Activated T-cell treated with anti-CD3 and anti-CD28 coated beads for 48 hours (primary cell): Measurements from ENCODE around the gene FSTL3.
"Not testable (repeated sequence)": the region's sequence is repeated elsewhere in the genome, so short reads cannot be mapped to it uniquely, and the experiment has no call there.

Source experiments
- DNase-seq: peaks from one replicate; pipeline ENCODE4 v3.0.0-alpha.2; 2020; ENCODE audit warnings: low read depth

FSTL3 gene

DNA sequence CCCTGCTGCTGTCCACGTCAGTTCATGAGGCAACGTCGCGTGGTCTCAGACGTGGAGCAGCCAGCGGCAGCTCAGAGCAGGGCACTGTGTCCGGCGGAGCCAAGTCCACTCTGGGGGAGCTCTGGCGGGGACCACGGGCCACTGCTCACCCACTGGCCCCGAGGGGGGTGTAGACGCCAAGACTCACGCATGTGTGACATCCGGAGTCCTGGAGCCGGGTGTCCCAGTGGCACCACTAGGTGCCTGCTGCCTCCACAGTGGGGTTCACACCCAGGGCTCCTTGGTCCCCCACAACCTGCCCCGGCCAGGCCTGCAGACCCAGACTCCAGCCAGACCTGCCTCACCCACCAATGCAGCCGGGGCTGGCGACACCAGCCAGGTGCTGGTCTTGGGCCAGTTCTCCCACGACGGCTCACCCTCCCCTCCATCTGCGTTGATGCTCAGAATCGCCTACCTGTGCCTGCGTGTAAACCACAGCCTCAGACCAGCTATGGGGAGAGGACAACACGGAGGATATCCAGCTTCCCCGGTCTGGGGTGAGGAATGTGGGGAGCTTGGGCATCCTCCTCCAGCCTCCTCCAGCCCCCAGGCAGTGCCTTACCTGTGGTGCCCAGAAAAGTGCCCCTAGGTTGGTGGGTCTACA lies 6.6 kb downstream of the FSTL3 start:
- no peak for DNase-seq

DNA sequence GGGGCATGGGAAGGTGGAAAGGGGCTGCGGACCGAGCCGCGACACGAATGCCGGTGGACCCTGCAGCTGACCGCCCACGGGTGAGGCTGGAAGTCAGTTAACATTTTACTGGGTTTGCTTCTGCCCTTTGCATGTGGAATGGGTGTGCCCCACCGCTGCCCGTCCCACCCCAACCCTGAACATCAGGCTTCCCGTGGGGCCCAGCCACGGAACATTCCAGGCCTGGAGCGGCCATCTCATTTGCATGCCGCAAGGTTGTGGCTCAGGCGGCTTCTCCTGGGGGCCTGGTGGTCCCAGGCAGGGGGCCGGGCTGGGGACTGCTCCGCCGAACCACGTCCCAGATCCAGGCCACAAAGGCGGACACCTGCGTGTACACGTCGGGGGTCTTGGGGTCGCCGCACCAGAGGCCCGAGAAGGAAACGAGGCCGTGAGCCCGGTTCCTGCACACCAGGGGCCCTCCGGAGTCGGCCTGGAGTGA lies 9.3 kb downstream of the FSTL3 start:
- no peak for DNase-seq

DNA sequence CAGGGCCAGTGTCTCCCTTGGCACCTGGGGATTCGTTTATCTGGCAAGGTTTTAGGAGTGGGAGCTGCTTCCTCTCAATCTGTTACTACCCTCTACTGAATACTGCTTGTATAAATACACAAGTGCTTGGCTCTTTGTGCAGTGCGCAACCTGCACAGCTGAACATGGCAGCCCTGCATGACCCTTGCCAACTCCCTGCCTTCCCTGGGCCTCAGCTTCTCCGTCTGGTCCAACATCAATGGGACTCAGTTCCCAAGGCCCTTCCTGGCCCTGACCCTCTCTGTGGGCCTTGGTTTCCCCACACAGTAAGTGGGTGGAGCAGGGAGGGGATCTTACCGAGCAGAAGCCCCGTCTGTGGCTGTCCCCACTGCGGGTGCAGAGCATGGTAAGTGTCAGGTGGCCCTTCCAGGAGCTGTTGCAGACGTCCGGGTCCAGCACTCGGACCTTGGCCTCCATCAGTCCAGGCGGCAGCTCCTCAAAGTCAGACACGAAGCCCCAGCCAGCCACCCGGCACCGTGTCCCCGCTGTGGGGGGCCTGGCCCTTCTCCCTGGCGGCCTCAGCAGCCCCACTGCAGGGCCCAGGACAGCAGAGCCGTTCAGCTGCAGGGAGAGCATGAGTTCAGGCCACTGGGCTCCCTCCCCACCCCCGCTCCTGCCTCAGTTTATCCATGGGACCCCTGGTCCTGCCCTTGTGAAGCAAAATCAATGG lies 10.6 kb downstream of the FSTL3 start:
- no peak for DNase-seq

DNA sequence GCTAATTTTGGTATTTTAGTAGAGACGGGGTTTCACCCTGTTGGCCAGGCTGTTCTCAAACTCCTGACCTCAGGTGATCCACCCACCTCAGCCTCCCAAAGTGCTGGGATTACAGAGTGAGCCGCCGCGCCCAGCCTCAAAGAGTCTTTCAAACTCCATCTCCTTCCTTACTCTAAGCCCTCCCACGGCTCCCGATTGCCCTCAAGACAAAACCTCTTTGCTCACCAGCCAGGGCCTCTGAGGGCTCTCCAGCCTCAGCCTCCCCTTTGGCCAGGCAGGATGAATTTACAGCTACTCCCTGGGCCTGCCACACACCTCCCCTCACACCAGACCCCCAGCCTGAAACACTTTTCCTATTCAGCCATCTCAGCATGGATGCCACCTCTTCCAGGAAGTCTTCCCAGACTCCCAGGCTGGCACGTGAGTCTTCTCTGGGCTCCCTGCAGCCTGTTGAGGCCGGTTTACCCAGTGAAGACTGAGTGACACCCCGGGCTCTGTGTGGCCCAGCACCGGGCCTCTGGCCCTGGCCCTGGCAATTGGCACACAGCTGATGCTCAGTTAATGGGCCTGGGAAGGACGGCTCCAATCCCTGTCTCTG lies 11.5 kb downstream of the FSTL3 start:
- DNase-seq = no peak

DNA sequence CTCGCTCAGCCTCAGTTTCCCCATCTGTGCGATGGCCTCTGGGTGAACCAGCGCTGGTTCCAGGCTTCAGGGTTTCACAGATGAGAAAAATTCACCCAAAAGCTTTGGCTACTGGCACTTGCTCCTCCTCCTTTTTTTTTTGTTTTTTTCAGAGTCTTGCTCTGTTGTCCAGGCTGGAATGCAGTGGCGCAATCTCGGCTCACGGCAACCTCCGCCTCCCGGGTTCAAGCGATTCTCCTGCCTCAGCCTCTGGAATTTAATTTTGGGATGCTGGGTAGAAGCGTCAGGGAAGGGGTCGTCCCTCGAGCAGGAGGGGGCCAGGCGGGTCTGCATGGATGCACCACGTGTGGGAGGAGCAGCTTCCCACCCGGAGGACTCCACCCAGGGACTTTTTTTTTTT lies 12.0 kb downstream of the FSTL3 start:
- no peak for DNase-seq

DNA sequence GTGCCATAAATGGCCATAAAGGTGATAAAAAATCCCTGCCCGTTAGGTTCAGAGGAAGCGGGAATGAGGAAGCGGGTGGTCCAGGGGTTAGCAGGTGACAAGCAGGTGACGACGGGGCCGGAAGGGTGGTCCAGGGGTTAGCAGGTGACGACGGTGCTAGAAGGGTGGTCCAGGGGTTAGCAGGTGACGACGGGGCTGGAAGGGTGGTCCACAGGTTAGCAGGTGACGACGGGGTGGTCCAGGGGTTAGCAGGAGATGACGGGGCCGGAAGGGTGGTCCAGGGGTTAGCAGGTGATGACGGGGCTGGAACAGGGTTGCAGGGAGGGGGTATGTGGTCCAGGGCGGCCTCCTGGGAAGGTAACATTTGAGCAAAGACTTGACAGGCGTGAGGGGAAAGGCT lies 12.8 kb downstream of the FSTL3 start:
- DNase-seq = no peak

- no peak for DNase-seq
Observed at GRCh38 chr19:690203-690602, 14.0 kb downstream of the FSTL3 start.

DNA sequence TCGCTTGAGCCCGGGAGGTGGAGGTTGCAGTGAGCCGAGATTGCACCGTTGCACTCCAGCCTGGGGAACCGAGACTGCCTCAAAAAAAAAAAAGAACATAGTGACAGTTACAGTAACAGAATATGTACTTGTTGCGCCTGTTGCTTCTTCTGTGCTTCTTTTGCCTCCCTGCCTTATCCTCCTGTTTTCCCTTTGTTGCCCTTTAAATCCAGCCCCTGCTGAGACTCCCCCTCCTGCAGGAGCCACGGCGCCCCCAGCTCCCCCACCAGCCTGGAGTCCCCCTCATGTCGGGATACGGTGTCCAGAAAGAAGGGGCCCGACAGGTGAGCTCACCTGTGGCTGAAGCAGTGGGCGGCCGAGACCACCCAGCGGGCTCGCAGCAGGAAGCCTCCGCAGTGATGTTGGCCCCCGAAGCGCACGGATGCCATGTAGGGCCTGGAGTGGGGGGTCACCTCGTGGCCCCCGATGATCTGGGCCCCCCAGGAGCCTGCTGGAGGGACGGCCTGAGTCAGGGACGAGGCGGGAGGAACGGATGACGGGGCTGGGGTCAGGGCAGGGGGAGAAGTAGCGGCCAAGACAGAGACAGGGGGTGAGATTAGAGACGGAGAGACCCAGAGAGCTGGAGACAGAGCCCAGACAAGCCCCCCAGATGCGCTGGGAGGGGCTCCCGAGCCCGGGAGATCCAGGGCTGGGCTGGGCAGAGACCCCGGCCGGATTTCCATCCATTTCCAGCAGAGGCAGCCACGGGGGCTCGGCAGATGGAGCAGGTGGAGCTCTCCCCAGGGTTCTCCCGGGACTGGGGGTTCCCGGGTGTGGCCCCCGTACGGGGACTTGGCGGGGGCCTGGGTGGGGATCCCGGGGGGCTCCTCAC lies 18.5 kb downstream of the FSTL3 start:
- no peak for DNase-seq

- DNase-seq = no peak
Observed at GRCh38 chr19:695352-695949, 19.3 kb downstream of the FSTL3 start, which contains the start of gene PRSS57. Gene PRSS57, minus strand, starts transcription at chr19:695452. Its CDS starts 22 bp downstream, at chr19:695430.

- DNase-seq = not testable (repeated sequence)
Observed at GRCh38 chr19:698529-698928, 22.3 kb downstream of the FSTL3 start.

DNA sequence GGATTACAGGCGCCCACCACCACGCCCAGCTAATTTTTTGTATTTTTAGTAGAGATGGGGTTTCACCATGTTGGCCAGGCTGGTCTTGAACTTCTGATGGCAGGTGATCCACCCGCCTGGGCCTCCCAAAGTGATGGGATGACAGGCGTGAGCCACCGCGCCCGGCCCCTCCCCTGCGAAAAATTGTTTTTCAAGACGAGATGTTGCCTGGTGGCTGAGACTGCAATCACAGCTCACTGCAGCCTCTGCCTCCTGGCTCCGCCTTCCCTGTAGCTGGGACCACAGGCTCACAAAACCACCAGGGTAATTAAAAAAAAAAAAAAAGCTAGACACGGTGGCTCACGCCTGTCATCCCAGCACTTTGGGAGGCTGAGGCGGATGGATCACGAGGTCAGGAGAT lies 23.7 kb downstream of the FSTL3 start:
- DNase-seq = not testable (repeated sequence)

GRCh38 chr19:702847-703246 lies 26.7 kb downstream of the FSTL3 start:
- DNase-seq = not testable (repeated sequence)

DNA sequence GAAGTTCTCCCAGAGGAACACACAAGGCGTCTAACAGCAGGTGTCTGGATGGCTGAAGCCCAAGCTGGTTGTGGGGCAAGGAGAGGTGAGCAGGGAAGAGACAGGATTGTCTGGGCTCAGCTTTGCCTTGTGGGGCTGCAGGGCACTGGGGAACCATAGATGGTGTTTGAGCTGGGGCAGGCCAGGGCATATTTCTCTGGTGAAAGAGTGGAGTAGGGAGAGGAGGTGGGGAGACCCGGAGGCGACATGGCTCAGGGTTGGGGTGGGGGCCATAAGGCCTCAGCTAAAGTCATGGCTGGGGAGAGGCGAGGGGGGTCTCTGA lies 27.1 kb downstream of the FSTL3 start:
- DNase-seq = no peak

- DNase-seq = peak; percentile 67
Observed at GRCh38 chr19:703651-704446, 27.7 kb downstream of the FSTL3 start.

DNA sequence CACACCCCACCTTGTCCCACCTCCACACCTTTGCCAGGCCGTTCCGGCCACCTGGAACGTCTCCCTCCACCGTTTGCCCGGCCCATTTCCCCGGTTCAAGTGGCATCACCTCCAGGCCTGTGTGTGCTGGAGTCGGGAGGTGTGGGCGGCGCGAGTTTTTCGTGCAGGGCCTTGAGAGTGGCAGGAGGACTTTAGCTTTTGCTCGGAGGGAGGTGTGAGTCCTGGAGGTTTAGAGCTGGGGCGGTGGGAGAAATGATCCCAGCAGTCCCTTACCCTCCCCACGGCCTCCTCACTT lies 28.2 kb downstream of the FSTL3 start:
- no peak for DNase-seq

DNA sequence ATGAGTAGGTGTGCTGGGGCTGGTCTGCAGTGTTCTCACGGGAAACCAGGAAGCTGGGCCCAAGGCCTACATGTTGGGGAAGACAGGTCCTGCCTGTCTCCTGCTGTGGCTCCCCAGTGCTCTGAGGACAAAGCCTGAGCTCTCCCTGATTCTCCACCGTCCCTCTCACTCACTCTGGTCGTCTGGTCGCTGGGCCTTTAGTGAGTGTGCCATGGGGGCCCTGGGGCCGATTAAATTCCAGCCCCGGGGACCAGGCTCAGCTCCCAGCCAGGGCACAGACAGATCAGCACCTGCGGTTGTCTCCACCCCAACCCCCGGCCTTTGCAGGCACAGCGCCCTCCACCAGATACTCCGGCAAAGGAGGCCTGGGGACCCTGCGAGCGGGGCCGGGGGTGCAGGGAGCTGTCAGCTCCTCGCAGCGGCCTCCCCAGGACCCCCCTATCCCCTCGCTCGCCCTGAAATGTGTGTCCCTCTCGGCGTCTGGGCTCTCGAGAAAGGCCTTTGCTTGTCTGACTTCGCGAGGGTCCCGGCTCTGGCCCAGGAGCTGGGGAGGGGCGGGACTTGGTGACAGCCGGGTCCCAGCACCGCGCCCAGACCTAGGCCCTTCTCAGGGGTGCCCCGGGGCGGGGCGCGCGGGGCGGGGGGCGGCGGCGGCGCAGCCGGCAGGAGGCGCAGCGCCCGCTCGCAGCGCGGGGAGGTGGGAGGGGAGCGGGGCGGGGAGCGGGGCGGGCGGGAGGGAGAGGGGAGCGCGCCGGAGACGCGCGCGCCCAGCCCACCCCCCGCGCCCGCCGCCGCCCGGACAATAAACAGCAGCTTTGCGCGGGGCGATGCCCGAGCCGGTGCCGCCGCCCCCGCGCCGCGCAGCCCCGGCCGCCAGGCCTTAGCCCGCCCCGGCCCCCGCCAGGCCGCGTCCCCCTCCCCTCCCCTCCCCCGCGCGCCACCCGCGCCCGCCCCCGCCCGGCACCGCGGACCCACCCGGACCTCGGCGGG lies 32.3 kb downstream of the FSTL3 start, which contains the start of gene PALM:
Gene PALM (plus strand): TSS at position 782 of the 990 bp plus-strand sequence. CDS start 212 bp downstream, outside the sequence.
- no peak for DNase-seq

GRCh38 chr19:709196-709964 lies 33.2 kb downstream of the FSTL3 start:
- DNase-seq = no peak

GRCh38 chr19:709965-710571 lies 33.9 kb downstream of the FSTL3 start:
- DNase-seq = no peak

DNA sequence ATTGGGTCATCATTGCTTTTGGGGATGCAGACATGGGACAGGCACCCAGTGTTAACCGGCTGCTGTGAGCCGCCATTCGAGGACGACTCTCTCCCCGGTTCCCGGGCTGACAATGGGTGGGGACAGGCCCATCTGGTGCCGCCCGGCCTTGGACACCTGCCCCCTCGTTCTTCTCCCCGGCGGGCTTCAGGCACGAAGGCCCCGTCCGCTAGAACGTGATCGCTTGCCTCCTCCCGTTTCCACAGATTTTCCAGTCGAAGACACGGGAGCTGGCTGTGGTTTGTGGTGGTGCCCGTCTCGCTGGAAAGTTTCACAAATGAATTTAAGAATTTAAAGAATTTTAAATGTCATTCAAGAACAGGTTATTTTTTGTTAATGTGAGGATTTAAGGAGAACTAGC lies 34.6 kb downstream of the FSTL3 start:
- no peak for DNase-seq
